K562 (cell line): ENCODE data around the gene SLC43A1. TPM values are rescaled to one million over a fixed set of nuclear protein-coding genes. Genes with fewer than 3 reads are reported as not detected.

ENCODE experiments used
- ATAC-seq: fragments of 200-7000 bp; cut with Tn5 transposase; 3 replicates; pipeline ENCODE4 v1.9.1; 2020; ENCODE audit warnings: moderate library complexity
- BruUV-seq: library from RNA; stranded (reverse); fragments of 400-500 nt; replicated peaks from 2 replicates; lab custom pipeline; 2021; lab: Mats Ljungman, UMichigan
- CTCF ChIA-PET: fragments of 300-600 bp; formaldehyde crosslinking; extraction: SDS; loops from one replicate; lab custom pipeline; 2021; ENCODE audit warnings: low intra/inter-chr PET ratio; lab: Yijun Ruan, JAX
- POLR2A ChIA-PET: fragments of 300-600, 350-650 bp; sonication (Branson Sonifier 250); formaldehyde crosslinking; extraction: SDS; loops from one replicate; lab custom pipeline; 2021; ENCODE audit warnings: antibody characterized with exemption, inconsistent platforms; lab: Yijun Ruan, JAX
- DNase-seq, 4 experiments: peaks; one replicate each; pipeline versions ENCODE4 v3.0.0 to v3.0.0-alpha.2; 2011 to 2018; ENCODE audit warnings: low spot score in 3 of 4, mixed read lengths in 3 of 4; ENCODE audit errors: extremely low read depth in 1 of 4
- FAIRE-seq: peaks from 2 replicates; lab custom pipeline; 2011; peaks lifted over from hg19 to GRCh38; lab: Jason Lieb, UNC
- H2AFZ ChIP-seq: 2 replicates; pipeline ENCODE4 v1.6.0; 2011; ENCODE audit warnings: low read depth, low read length, control low read depth, inconsistent platforms
- H3K27ac ChIP-seq: fragments of 200-600 bp; 3 replicates; pipeline ENCODE4 v1.8.0; 2011; ENCODE audit warnings: low read depth, mild to moderate bottlenecking, control low read depth, inconsistent platforms, low read length, moderate library complexity, mixed read lengths; ENCODE audit errors: extremely low read depth
- H3K27me3 ChIP-seq, 2 experiments: fragments of 300-600 bp in 1 of 2; 2 replicates in 1 of 2; 3 replicates in 1 of 2; pipeline versions ENCODE4 v1.6.0 to v1.8.0; 2011; ENCODE audit warnings: inconsistent platforms in 2 of 2, low read length in 2 of 2, mild to moderate bottlenecking in 1 of 2, mixed read lengths in 1 of 2, moderate library complexity in 1 of 2; ENCODE audit not compliant: control insufficient read depth in 2 of 2, insufficient read depth in 2 of 2
- H3K36me3 ChIP-seq: fragments of 300-600 bp; 3 replicates; pipeline ENCODE4 v1.8.0; 2011; ENCODE audit warnings: mild to moderate bottlenecking, low read length, inconsistent platforms; ENCODE audit not compliant: control insufficient read depth, insufficient read depth
- H3K4me1 ChIP-seq, 2 experiments: fragments of 200-600 bp in 1 of 2; replicated peaks in 1 of 2; 2 replicates in 1 of 2; 3 replicates in 1 of 2; pipeline versions ENCODE4 v1.5.1 to v1.8.0; 2011; ENCODE audit warnings: inconsistent platforms in 2 of 2, low read length in 2 of 2, mild to moderate bottlenecking in 1 of 2, mixed read lengths in 1 of 2, moderate library complexity in 1 of 2; ENCODE audit not compliant: control insufficient read depth in 2 of 2, insufficient read depth in 2 of 2
- H3K4me2 ChIP-seq: 2 replicates; pipeline ENCODE4 v1.6.1; 2011; ENCODE audit warnings: low read length, control low read depth, inconsistent platforms, mixed read lengths; ENCODE audit not compliant: insufficient read depth
- H3K4me3 ChIP-seq: fragments of 200-600 bp; sonication (generic), shearing (Covaris generic); 2 replicates; pipeline ENCODE4 v1.5.1; 2016; ENCODE audit warnings: control low read depth, inconsistent platforms
- H3K79me2 ChIP-seq: fragments of 200-600 bp; 3 replicates; pipeline ENCODE4 v1.8.0; 2011; ENCODE audit warnings: low read length, inconsistent platforms; ENCODE audit not compliant: control insufficient read depth, insufficient read depth
- H3K9ac ChIP-seq, 2 experiments: 2 replicates each; pipeline versions ENCODE4 v1.6.0 to v1.6.1; 2011; ENCODE audit warnings: low read depth in 2 of 2, low read length in 2 of 2, control low read depth in 1 of 2, inconsistent platforms in 1 of 2, mild to moderate bottlenecking in 1 of 2, mixed read lengths in 1 of 2; ENCODE audit not compliant: insufficient read depth in 1 of 2
- H3K9me1 ChIP-seq: one replicate; pipeline ENCODE4 v1.6.0; 2011; ENCODE audit warnings: inconsistent platforms, mild to moderate bottlenecking, low read length, moderate library complexity; ENCODE audit not compliant: control insufficient read depth, insufficient read depth
- H3K9me3 ChIP-seq: replicated peaks from 2 replicates; pipeline ENCODE4 v1.5.1; 2011; ENCODE audit warnings: low read depth, low read length, inconsistent platforms; ENCODE audit not compliant: control insufficient read depth, insufficient read depth
- H4K20me1 ChIP-seq: replicated peaks from 2 replicates; pipeline ENCODE4 v1.6.1; 2011; ENCODE audit warnings: low read length, inconsistent platforms, mixed read lengths; ENCODE audit not compliant: control insufficient read depth, insufficient read depth
- ARID2 ChIP-seq: fragments of 450-650 bp; IDR thresholded peaks from 2 replicates; pipeline ENCODE4 v1.6.1; 2017; ENCODE audit warnings: antibody characterized with exemption, mild to moderate bottlenecking
- BRD4 ChIP-seq: fragments of 200-600 bp; sonication (generic); IDR thresholded peaks from 2 replicates; pipeline ENCODE4 v1.6.1; 2017; ENCODE audit warnings: inconsistent platforms
- CEBPB ChIP-seq: fragments of 450-650 bp; IDR thresholded peaks from 2 replicates; pipeline ENCODE4 v1.6.1; 2016; ENCODE audit warnings: missing genetic modification characterization, missing compliant biosample characterization
- CTCF ChIP-seq, 3 experiments: IDR thresholded peaks in 2 of 3; conservative IDR thresholded peaks in 1 of 3; 2 replicates each; pipeline ENCODE4 v1.5.1; 2011 to 2012; ENCODE audit warnings: low read length in 3 of 3, mild to moderate bottlenecking in 3 of 3, control low read depth in 2 of 3, improper control_type of control experiment in 1 of 3, inconsistent platforms in 1 of 3, low read depth in 1 of 3, mixed read lengths in 1 of 3, moderate library complexity in 1 of 3; ENCODE audit not compliant: insufficient read depth in 2 of 3
- CUX1 ChIP-seq: fragments of 200-800 bp; sonication (Bioruptor generic); IDR thresholded peaks from 2 replicates; pipeline ENCODE4 v1.6.1; 2016; ENCODE audit warnings: missing genetic modification characterization, missing compliant biosample characterization
- CXXC5 ChIP-seq: fragments of 250-450 bp; sonication (Bioruptor Pico); IDR thresholded peaks from 2 replicates; pipeline ENCODE4 v1.8.0; 2022; ENCODE audit warnings: inconsistent platforms, mild to moderate bottlenecking, moderate library complexity
- ILK ChIP-seq: fragments of 450-650 bp; IDR thresholded peaks from 2 replicates; pipeline ENCODE4 v1.6.1; 2016; ENCODE audit warnings: missing genetic modification characterization, low read depth, mild to moderate bottlenecking, missing compliant biosample characterization, moderate library complexity, borderline replicate concordance
- KDM2B ChIP-seq: fragments of 250-450 bp; sonication (Bioruptor Pico); IDR thresholded peaks from 2 replicates; pipeline ENCODE4 v1.8.0; 2021; ENCODE audit warnings: mild to moderate bottlenecking, moderate library complexity
- PHB2 ChIP-seq: fragments of 450-650 bp; IDR thresholded peaks from 2 replicates; pipeline ENCODE4 v1.6.1; 2017; ENCODE audit warnings: low read depth
- POLR3A ChIP-seq: IDR thresholded peaks from 2 replicates; pipeline ENCODE4 v1.6.1; 2011; ENCODE audit warnings: borderline replicate concordance, mild to moderate bottlenecking, moderate library complexity; ENCODE audit not compliant: insufficient read length, insufficient read depth; ENCODE audit errors: extremely low read depth
- SMAD3 ChIP-seq: fragments of 450-650 bp; formaldehyde crosslinking; conservative IDR thresholded peaks from 2 replicates; pipeline ENCODE4 v1.4.0; 2020; ENCODE audit warnings: mild to moderate bottlenecking
- TCF3 ChIP-seq: sonication (generic); formaldehyde crosslinking; IDR thresholded peaks from 2 replicates; pipeline ENCODE4 v1.4.0; 2020; ENCODE audit warnings: mild to moderate bottlenecking, missing genetic modification reagents
- TRIM24 ChIP-seq, 2 experiments: fragments of 450-650 bp; IDR thresholded peaks; 2 replicates each; pipeline ENCODE4 v1.6.1; 2016
- ZNF239 ChIP-seq: fragments of 250-450 bp; sonication (Bioruptor Pico); IDR thresholded peaks from 2 replicates; pipeline ENCODE4 v1.4.0; 2020; ENCODE audit warnings: mild to moderate bottlenecking
- ZNF263 ChIP-seq: sonication (generic); formaldehyde crosslinking; IDR thresholded peaks from 2 replicates; pipeline ENCODE4 v1.8.0; 2022; ENCODE audit warnings: mild to moderate bottlenecking, missing genetic modification reagents, borderline replicate concordance
- WGBS: fragments of 100-300 bp; shearing (Covaris generic); methylation state at CpG from one replicate; pipeline ENCODE4 v1.1.6; 2016; ENCODE audit warnings: low coverage, mixed read lengths; ENCODE audit not compliant: insufficient coverage; ENCODE audit errors: missing lambda C conversion rate; 5-methylcytosine and 5-hydroxymethylcytosine counted together
- in situ Hi-C: fragments of 300-500 bp; cut with MboI; formaldehyde crosslinking; loops from 4 replicates; pipeline ENCODE4 v1.15.0; 2018; ENCODE audit warnings: inconsistent platforms, mixed read lengths
- intact Hi-C: fragments of 100-400 bp; cut with micrococcal nuclease; formaldehyde crosslinking; loops from 2 replicates; pipeline ENCODE4 v1.14.2; 2022
- polyA plus RNA-seq, 8 experiments: library from polyadenylated mRNA; depleted of rRNA in 4 of 8; stranded (reverse) in 5 of 8; unstranded in 3 of 8; fragments of >200 nt; fragmentation: Nextera tagmentation in 2 of 8; fragmentation: Illumina TruSeq in 1 of 8; extraction: Ambion mirVana in 2 of 8; extraction: Trizol in 1 of 8; gene quantifications; 2 replicates each; pipeline versions ENCODE4 v1.2.1 to v1.2.3, GENCODE V29; 2011 to 2014; ENCODE audit warnings: inconsistent platforms in 1 of 8, missing spikeins in 1 of 8
- total RNA-seq, 7 experiments: library from RNA; depleted of rRNA in 6 of 7; stranded (reverse); fragments of >200 nt in 6 of 7; fragmentation: Illumina TruSeq in 2 of 7; extraction: Trizol in 2 of 7; gene quantifications; 2 replicates each; pipeline versions ENCODE4 v1.2.1 to v1.2.3, GENCODE V29; 2011 to 2021; ENCODE audit warnings: low replicate concordance in 1 of 7

SLC43A1 gene
- total and polyA plus RNA-seq, 9 of the 15 experiments (the other 6 are each of a cell fraction or from before 2014, with no cell fraction given), result 2.6 to 41.8 (median 24.6) TPM

GRCh38 chr11:57458410-57459163 is 56.9 kb downstream of the SLC43A1 start:
- peak overlapping the region; percentile 31 for H3K4me3 ChIP-seq
- POLR2A ChIA-PET, result interaction anchor here (1.3 to 2.3 kb wide), 2 partner anchors 14 to 70 kb away, joined by 5 to 7 read pairs; no protein-coding TSS in a partner anchor
- H3K4me2 ChIP-seq, result peak overlapping the region; percentile 82
- no peaks in the 10 kb centered on the region for H3K27me3 ChIP-seq
- peak overlapping the region; percentile 45 to 69; a peak in 2 of 4 replicates for H3K9ac ChIP-seq
- CTCF ChIA-PET, result interaction anchor here (0.6 to 3.6 kb wide), 5 partner anchors 22 to 636 kb away, joined by 3 to 32 read pairs (median 3); partner anchors contain the start of gene CLP1
- peaks cover 19 to 50% of the 10 kb centered on the region in 2 experiments for H3K4me1 ChIP-seq
- no TSS peak for BruUV-seq
- no peaks in the 10 kb centered on the region for H3K9me3 ChIP-seq
- H3K9me1 ChIP-seq, result no peaks in the 10 kb centered on the region
- H3K79me2 ChIP-seq, result no peaks in the 10 kb centered on the region
- intact Hi-C loops (loop anchor here (1.0 to 5.0 kb wide), 3 partner anchors 34 to 1064 kb away; partner anchors contain the start of gene UBE2L6), in situ Hi-C loops (loop anchor here (10.0 kb wide), 1 partner anchor 186 kb away; the partner anchor contains the start of gene YPEL4)
- H4K20me1 ChIP-seq, result peaks cover 5% of the 10 kb centered on the region; the same call in 1 of the 2 replicates
- ATAC-seq (peak; percentile 51), FAIRE-seq (peak; percentile 76), DNase-seq (peak; percentile 58 to 74 (median 68))
- no peak overlapping the region for H3K27ac ChIP-seq
- no peaks in the 10 kb centered on the region for H3K36me3 ChIP-seq
- WGBS, result under 1% methylated on average over 25 of the region's 44 CpGs
- peak overlapping the region; percentile 82 for H2AFZ ChIP-seq
- no peak for TF ChIP-seq CEBPB
- no peak for TF ChIP-seq CUX1 (CRISPR knock-in tag)
- peak; percentile 79; the same call in 1 of the 2 replicates for TF ChIP-seq KDM2B
- TF ChIP-seq ZNF239 (CRISPR knock-in tag), result no peak
- peak; percentile 26 for TF ChIP-seq CXXC5 (CRISPR knock-in tag)
- peak; percentile 62 to 90 (median 69) for TF ChIP-seq CTCF (IDR thresholded peaks at IDR 0.05 in 2 of 3, conservative IDR thresholded peaks at IDR 0.05 in 1 of 3; ENCODE audit: insufficient read depth in 2 of 3, low read depth in 1 of 3, low read length in 3 of 3)
- no peak for TF ChIP-seq TCF3
- peak; percentile 49; the same call in 1 of the 2 replicates for TF ChIP-seq ARID2
- TF ChIP-seq SMAD3 (CRISPR knock-in tag), result no peak
- no peak for TF ChIP-seq POLR3A
- TF ChIP-seq PHB2, result peak; percentile 53; the same call in 1 of the 2 replicates
- TF ChIP-seq TRIM24 (IDR thresholded peaks at IDR 0.05), result 0 out of 4 replicates have a peak, but pooled peaks of 1 of the 2 experiments have one; percentile 15
- no peak for TF ChIP-seq ILK (tag)
- TF ChIP-seq ZNF263 (CRISPR knock-in tag), result no peak
- TF ChIP-seq BRD4, result no peak
